Stomach (tissue), 4 donors: ENCODE results near the gene CTSF.

Source experiments
- CTCF ChIP-seq, 7 experiments: fragments of 450-650 bp in 4 of 7; fragments of 200-600 bp in 3 of 7; sonication (generic) in 3 of 7; IDR thresholded peaks; one replicate each; pipeline ENCODE4 v1.5.1; 2016 to 2019; ENCODE audit warnings: antibody characterized with exemption in 7 of 7, control low read depth in 2 of 7, mild to moderate bottlenecking in 1 of 7
- POLR2A ChIP-seq, 4 donors: fragments of 450-650 bp; IDR thresholded peaks; one replicate each; pipeline ENCODE4 v1.6.1; 2016; ENCODE audit warnings: antibody characterized with exemption in 4 of 4, control low read depth in 2 of 4, mild to moderate bottlenecking in 1 of 4, moderate library complexity in 1 of 4

GRCh38 chr11:66570079-66570849 lies 1.9 kb upstream of the CTSF start:
- no peak for TF ChIP-seq CTCF (IDR thresholded peaks at IDR 0.05)
- no peak for TF ChIP-seq POLR2A (IDR thresholded peaks at IDR 0.05)
